Measurements from ENCODE around the gene PTK6.
A peak's percentile ranks its signal among the peaks of the same experiment; 100 is the strongest.
"Not testable (repeated sequence)": the region's sequence is repeated elsewhere in the genome, so short reads cannot be mapped to it uniquely, and the experiment has no call there.

Gene PTK6

DNA sequence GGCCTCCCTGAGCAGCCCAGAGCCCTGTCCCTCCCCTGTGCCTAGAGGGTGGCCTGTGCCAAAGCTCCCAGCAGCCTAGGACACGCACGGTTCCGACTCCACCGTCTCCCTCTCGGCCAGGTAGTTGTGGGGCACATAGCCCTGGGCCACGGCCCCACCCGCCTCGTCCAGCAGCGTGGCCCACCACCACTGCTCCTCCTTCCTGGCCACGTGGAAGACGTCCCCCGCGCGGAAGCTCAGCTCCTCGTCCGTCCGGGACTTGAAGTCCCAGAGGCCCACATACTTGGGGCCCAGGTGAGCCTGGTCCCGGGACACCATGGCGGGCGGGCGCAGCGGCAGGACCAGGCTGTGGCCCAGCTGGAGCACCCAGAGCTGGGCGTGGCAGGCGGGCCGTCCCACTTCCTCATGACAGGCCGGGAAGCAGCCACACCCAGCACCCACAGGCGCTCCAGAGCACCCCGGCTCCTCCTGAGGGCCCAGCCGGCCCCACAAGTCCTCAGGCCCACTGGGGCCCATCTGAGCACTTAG, at the start of gene PTK6:
Gene PTK6 (minus strand): TSS at position 380 of the 528 bp plus-strand sequence. CDS start 62 bp downstream, at position 318.
- DNase-seq (ENCODE audit: low spot score), result no peak

DNA sequence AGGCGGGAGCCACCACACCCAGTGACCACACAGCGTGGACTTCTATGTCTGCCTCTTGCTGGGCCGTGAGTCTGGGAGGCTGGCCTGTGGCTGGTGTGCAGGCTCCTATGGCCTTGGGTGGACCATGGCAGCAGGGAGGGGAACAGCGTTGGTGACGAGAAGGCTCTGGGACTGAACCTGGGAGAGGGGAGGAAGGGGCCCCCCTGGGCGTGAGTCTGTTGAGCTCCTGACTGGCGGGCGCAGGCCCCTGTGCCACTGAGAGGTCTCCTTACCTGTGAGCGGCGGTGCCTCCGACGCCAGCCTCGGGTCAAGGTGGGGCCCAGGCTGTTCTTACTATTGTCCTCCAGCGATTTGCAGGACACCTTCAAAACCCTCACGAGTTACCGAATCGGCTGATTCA, 49.6 kb upstream of the PTK6 start:
- no peak for DNase-seq (ENCODE audit: low spot score)

DNA sequence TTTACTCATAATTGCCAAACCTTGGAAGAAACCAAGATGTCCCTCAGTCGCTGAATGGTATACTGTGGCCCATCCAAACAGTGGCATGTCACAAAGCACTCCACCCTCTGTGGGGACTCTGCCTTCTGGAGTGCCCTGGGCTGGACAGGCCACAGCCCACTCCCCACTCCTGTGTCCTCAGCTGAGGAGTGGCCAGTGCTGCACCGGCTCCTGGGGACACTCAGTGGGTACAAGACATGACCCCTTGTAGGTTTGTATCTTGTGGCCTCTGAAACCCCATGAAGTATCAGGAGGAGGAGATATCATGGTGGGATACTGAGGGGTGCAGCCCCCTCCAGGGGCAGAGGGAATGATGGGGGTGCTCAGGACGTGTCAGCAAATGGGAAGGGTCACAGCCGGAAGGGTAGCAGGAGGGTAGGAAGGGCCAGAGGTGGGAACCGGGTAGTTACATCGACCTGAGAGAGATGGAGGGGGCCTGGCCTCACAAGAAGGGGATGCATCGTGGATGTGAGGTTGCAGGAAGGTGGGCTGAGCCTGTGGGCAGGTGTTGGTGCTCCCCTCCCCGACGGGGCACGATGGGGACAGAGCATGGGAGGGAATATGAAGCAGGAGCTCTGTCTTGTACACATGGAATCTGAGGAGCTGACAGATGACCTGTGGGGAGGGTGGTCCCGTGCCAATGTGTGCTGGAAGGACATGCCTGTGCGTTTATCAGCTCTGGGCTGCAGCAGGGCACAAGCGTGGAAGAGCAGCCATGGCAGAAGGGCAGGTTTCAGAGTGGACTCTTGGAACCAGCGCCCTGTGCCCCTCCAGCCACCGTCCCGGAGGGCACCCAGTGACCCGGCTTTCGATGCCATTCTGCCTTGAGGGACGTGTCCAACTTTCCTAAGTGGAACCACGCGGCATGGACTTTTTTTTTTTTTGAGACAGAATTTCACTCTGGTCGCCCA, 48.7 kb upstream of the PTK6 start:
- DNase-seq (ENCODE audit: low spot score), result no peak

DNA sequence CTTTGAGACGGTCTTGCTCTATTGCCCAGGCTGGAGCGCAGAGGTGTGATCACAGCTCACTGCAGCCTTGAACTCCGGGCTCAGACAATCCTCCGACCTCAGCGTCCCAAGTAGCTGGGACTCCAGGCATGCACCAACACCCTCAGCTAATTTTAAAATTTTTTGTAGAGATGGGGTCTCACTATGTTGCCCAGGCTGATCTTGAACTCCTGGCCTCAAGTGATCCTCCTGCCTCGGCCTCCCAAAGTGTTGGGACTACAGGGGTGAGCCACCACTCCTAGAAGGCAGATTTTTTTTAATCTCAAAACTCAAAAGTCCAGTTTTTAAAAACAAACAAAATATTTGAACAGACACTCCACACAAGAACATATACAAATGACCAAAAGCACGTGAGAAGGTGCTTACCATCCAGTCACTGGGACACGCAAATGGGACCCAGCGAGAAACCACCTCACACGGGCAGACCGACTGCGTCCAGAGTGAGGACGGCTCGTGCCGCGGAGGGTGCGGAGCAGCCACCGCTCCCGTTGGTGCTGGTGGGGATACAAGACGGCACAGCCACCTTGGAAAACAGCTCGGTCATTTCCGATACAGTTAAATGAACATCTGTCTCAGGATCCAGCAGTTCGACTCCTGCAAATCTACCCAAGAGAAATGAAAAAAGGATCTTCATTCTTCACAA, 45.3 kb upstream of the PTK6 start:
- no peak for DNase-seq (ENCODE audit: low spot score)

DNA sequence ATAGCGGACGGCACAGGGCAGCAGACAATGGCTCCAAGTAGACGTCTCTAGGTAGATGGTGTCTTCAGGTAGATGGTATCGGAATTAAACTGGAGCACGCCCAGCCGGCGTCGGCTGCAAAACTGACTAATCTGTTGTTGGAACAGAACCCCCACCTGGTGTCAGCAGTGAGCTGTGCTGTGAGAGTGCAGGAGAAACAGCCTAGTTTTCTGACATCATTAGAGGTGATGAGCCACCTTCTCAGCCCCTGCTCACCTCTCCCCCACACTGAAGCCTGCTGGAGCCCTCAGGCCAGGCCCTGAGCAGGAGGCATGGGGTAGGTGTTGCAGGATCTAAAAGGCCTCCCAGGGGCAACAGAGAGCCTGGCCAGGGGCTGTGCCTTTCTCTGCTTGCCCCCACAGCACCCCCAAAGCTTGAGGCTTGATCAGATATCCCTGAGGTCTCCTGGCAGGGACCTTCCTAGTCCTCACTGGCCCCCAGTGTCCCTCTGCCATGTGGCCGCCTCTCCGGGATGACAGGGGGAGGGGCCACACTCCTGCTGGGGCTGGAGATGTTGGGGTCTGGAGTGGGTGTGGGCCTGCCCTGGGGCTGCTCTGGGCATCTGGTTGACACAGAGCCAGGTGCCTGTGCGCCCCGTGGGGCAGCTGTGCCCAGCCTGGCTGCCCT, 43.8 kb upstream of the PTK6 start:
- DNase-seq (ENCODE audit: low spot score), result peak; percentile 76

DNA sequence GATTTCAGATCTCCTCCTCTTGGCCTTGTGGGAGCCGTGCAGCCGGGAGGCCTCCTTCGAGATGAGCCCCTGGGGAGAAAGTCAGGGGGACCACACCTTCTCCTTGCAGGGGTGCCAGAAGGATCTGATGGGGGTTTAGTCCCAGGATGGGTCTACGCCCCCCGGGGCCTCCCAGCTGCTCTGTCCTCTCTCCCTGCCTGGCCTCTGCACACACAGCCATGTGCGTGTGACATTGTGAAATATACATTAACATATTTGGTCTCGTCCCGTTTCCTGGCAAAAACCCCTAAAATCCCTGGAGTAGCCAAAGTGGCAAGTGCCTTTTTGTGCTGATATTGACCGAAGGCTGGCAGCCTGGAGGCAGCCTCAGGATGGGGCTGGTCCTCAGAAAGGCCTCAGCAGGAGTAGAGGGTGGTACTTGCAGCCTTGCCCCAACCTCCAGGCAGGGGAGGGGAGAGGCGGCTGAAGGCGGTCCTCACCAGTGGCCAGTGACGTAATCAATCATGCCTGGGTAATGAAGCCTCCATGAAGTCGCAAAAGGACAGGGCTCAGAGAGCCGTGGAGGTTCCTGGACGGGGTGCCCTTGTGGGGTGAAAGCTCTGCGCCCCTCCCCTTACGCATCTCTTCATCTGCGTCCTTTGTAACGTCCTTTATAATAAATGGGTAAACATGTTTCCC, 42.0 kb upstream of the PTK6 start:
- no peak for DNase-seq (ENCODE audit: low spot score)

DNA sequence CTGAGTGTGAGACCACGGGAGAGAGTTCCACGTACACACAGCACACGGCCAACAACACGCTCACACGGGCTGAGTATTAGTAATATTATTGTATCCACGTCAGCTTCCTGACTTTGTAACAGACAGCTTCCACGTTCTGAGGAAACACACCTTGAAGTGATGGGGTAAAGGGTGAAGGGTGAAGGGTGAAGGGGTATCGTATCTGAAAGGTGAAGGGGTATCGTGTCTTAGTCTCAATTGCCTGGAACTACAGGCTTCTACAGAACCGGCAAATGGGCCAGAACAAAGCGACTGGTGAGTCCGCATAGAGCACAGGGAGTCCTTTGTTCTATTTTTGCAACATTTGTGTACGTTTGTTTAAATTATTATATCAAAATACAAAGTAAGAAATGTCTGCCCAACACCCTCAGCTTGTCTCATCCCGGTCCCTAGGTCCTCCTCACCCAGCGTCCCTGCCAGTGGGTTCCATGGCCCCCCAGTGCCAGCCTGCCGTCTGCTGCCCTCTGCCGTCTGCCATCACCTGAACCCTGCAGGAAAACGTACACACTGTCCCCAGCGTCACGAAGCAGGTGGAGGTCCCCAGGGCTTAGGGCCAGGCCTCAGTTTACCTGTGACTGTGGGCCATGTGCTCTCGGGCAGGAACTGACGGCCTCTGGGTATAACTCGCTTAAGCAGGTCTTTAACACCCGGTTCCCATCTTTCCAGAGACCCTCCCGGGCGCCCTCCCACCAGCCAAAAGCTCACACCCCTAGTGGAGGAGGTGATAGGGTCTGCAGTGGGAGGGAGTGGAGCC, 41.2 kb upstream of the PTK6 start:
- no peak for DNase-seq (ENCODE audit: low spot score)

DNA sequence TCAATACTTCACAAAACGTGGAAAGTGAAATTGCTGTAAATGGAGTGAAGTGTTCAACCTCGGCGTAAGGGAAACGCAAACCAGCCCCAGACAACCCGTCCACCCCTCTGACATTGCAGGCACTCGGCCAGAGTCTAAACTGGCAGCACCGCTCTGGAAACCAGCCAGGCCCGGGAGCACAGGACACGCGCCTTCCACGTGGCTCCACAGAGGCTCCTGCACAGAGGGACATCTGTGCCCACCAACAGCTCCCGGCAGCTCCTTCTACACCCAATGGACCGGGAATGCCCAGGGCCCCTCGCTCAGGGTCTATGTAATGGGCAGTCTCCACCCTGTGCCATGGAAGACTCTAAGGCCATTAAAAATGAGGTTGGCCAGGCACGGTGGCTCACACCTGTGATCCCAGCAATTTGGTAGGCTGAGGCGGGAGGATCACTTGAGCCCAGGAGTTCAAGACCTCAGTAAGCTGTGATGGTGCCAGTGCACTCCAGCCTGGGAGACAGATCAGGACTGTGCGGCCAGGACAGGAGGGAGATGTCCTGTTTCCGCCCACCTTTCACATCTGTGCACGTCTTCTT, 40.2 kb upstream of the PTK6 start:
- DNase-seq (ENCODE audit: low spot score), result no peak

DNA sequence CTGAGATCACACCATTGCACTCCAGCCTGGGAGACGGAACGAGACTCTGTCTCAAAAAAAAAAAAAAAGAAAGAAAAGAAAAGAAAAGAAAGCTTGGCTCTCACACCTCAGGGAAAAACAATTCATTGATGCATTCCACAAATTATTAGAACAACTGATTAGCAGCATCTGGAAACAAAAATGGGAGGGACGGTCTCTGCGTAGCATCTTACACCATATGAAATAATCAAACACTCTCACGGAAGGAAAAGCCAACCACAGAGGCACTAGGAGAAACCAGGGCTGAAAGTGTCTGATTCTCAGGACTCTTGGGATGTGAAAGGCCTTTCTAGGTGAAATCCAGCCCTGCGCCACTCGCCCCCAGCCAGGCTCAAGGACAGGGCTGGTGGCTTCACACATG, 39.1 kb upstream of the PTK6 start:
- DNase-seq (ENCODE audit: low spot score), result no peak

DNA sequence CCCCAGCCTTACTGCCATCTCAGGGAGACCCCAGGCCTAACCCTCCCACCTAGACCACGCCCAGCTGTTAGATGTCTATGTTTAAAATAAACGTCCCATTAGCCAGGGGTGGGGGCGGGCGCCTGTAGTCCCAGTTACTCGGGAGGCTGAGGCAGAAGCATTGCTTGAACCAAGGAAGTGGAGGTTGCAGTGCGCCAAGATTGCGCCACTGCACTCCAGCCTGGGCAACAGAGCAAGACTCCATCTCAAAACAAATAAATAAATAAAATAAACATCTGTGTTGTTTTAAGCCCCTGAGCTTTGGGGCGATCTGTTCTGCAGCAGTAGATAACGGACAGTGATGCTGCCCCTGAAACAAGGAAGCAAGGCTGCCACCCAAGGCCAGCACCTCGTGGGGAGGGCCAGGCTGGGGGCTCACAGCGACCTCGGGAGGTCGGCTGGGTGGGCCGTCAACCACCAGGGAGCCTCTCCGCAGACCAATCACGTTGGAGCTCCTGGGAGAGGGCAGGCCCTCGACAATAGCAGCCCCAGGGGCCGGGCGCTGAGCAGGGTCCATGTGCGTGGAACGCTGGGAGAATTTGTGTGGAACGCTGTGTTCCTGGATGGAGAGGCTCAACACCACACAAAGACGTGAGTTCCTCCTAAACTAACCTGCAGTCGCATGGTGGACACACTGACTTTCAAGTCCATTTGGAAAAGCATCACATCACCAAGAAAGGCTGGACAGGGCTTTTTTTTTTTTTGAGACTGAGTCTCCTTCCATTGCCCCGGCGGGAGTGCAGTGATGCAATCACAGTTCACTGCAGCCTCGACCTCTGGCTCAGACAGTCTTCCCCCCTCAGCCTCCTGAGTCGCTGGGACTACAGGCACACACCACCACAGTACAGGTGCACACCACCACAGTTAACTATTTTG, 37.9 kb upstream of the PTK6 start:
- DNase-seq (ENCODE audit: low spot score), result no peak

DNA sequence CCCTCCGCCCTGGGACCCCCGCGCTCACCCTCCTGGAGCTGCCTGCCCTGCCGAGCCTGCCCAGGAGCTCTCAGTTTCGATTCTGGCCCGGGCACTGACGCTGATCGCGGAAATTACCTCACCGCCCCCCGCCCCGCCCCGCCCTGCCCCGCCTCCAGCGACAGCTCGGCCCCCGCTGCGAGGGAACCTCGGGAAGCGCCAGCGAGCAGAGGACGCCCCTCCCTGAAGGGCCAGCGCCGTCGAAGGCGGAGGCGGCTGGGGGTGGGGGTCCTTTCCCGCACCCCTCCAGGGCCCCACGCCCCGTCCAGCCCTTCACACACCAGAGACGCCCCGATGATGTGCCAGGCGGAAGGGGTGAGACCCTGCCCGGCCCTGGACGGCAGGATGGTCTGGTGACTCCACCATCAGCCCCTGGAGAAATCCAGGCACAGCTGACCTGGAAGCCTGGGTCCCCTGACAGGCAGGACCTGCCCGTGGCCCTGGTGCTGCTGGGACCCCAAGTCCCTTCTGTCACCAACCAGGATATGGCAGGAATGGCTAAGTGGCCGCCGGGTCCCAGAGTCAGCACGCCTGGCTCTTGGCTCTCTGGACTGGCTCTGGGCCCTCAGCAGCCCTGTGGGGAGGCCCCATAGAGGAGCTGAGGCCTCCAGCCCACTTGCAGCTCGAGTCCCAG, 37.1 kb upstream of the PTK6 start, which contains the start of gene HELZ2:
Gene HELZ2 (minus strand): TSS at position 84 of the 673 bp plus-strand sequence. CDS start 1,854 bp downstream, outside the sequence.
- DNase-seq (ENCODE audit: low spot score), result peak; percentile 79

DNA sequence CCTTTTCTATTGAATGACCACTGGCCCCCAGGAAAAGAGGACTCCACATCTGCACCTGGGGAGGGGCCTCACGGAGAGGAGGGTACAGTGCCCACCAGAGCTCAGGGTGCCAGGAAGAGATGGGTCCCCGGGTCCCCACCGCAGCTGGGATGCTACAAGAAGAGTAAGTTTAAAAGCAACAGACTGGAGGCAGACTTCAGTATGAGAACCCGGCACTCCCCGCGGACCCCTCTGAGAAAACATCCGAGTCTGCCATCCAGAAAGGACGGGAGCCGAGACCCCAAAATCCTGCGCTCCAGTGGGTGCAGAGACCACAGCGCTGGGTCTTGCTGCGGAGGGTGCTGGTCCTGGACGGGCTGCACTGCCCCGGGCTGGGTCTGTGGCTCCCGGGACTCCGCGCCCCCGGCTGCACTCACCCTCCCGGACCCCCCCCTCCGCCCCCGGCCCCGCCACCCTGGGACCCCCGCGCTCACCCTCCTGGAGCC, 36.5 kb upstream of the PTK6 start:
- DNase-seq (ENCODE audit: low spot score), result no peak

DNA sequence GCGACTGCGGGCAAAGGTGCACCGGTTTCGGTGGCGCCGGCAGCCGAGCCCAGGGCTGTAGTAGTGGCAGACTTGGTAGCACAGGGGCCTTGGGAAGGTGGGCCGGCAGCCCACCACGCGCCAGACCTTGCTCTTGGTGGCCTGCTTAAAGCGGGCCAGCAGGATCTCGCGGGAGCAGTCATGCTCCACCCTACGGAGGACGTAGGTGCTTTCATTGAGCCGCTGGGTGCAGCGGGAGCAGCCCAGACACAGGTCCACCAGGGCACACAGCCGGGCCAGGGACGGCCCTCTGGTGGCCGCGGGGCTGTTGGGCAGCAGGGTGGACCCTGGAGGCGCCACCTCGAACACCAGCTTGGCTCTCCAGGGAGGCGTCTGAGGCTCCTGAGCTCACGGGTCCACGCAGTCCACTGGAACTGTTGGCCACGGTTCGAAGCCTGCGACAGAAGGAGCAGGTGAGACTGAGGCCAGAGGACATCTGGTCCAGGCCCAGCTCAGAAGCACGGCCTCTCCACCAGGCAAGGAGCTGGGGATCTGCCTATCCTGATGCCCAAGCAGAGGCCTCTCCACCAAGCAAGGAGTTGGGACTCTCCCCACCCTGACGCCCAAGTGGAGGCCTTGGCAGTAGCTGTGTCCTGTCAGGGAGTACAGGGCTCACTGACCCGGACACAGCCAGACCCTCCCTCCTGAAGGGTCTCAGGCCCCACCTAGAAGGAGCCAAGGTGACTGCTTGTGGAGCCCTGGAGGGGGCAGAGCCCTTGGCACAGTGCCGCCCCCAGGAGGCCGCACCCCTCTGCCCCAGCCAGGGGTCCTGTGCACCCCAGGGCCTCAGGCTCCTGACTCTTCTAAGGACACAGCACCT, 35.8 kb upstream of the PTK6 start:
- no peak for DNase-seq (ENCODE audit: low spot score)

DNA sequence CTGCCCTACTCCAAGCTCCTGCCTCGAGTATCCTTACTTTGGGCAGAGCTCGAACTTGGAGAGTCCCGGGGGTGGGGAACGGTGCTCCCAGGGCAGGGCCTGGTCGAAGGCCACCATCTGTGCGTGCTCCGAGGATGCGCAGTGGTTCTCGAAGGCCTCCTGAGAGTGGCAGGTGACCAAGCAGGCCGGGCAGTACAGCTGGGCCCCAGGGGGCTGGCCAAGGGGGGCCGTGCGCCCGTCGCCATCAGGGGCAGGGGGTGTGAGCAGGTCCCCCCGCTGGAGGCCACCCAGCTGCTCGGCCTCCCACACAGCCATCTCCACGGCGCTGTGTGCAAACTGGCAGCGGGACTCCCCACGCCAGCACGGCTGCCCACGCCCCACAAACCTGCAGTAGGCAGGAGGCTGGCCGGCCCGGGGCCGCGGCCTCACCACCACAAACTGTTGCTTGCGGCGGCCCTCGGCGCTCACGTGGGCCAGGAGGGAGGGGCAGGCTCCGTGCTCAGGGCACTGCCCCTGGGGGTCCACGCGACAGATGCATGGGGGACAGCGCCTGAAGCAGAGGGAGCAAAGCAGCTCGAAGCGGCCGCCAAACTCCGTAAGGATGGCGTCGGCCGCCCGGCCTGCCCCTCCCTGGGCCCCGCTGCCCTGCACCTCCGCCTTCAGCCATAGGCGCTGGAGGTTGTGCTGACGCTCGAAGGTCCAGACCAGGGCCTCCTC, 35.1 kb upstream of the PTK6 start:
- no peak for DNase-seq (ENCODE audit: low spot score)

DNA sequence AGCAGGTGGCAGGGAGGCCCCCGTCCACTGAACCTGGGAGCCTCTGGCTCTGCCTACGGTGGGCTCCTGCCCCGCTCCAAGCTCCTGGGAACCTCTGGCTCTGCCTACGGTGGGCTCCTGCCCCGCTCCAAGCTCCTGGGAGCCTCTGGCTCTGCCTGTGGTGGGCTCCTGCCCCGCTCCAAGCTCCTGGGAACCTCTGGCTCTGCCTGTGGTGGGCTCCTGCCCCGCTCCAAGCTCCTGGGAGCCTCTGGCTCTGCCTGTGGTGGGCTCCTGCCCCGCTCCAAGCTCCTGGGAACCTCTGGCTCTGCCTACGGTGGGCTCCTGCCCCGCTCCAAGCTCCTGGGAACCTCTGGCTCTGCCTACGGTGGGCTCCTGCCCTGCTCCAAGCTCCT, 33.9 kb upstream of the PTK6 start:
- DNase-seq (ENCODE audit: low spot score), result not testable (repeated sequence)

DNA sequence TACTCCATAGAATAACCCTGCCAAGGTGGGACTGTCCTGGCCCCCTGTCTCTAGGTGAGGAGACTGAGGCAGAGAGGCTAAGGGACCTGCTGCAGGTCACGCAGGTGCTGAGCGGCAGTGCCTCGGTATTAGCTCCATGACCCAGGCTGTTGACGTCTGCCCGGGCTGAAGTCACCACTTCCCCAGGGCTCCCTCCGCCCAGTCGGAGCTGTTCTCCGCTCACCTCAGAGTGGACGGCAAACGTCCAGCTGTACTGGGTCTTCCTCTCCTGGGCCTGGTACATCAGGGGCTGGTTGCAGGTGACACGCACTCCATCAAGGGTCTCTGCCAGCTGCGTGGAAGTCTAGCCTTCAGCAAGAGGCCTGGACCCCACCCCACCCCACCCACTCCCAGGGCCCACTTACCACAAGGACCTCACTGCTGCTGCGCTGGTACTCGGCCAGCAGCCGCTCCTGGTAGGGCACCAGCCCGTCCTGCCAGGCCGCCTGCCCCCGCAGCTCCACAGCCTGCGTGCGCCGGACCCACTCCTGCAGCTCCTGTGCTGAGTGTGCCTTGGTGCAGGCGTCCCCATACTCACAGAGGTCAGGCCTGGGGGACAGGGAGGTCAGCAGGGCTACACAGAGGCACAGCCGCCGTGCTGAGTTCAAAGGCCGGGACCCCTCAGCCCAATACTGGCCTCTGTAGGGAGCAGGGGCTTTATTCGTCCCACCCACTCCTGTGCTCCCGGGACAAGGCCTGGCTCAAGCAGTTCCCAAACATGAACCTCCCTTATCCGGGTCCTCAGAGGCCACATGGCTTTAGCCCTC, 33.3 kb upstream of the PTK6 start:
- DNase-seq (ENCODE audit: low spot score), result no peak

Measured in CD4-positive, alpha-beta T cell treated with Interleukin-6 at 100 ng/mL for 8 hours (primary cell).